HFFc6 (cell line): ENCODE data around the gene DUSP6. TPM values are rescaled to one million over a fixed set of nuclear protein-coding genes. Genes with fewer than 3 reads are reported as not detected.

ENCODE experiments used
- DNase-seq: peaks from one replicate; pipeline ENCODE4 v3.0.0-alpha.2; 2018
- H3K27ac Mint-ChIP-seq: 2 replicates; pipeline ENCODE4 v1.8.0; 2020; ENCODE audit warnings: mild to moderate bottlenecking, mixed read lengths
- H3K27me3 Mint-ChIP-seq: 2 replicates; pipeline ENCODE4 v1.8.0; 2021; ENCODE audit warnings: mild to moderate bottlenecking, moderate library complexity, mixed read lengths; ENCODE audit not compliant: insufficient read depth
- H3K36me3 Mint-ChIP-seq: 2 replicates; pipeline ENCODE4 v1.8.0; 2021; ENCODE audit warnings: low read depth, mixed read lengths
- H3K4me1 Mint-ChIP-seq: 2 replicates; pipeline ENCODE4 v1.8.0; 2020; ENCODE audit warnings: low read depth, mixed read lengths
- H3K4me3 Mint-ChIP-seq: 2 replicates; pipeline ENCODE4 v1.8.0; 2020; ENCODE audit warnings: mild to moderate bottlenecking, moderate library complexity, mixed read lengths
- H3K9me3 Mint-ChIP-seq: 2 replicates; pipeline ENCODE4 v1.8.0; 2020; ENCODE audit warnings: mild to moderate bottlenecking, mixed read lengths
- CTCF ChIP-seq: fragments of 200-600 bp; sonication (generic); IDR thresholded peaks from 2 replicates; pipeline ENCODE4 v1.5.0; 2021; ENCODE audit warnings: antibody characterized with exemption, mild to moderate bottlenecking
- total RNA-seq, 6 experiments: library from RNA; stranded (reverse); fragmentation: NEBNext Ultra II Directional; extraction: Animal tissue kit (Norgen Biotek cat#: 25700); gene quantifications; 2 replicates in 1 of 6; 3 replicates in 5 of 6; pipeline ENCODE4 v1.2.3, GENCODE V29; 2021

The DUSP6 gene
- total RNA-seq, 6 experiments from 2014 or later: 42.2 to 77.8 (median 46.2) TPM

- Mint-ChIP-seq H3K27me3 (no peaks in the 10 kb centered on the region; the same call in 1 of the 2 replicates), H3K4me3 (no peak overlapping the region), H3K27ac (no peak overlapping the region), H3K36me3 (no peaks in the 10 kb centered on the region), H3K9me3 (no peaks in the 10 kb centered on the region), H3K4me1 (peaks cover 21% of the 10 kb centered on the region)
- no peak for DNase-seq
- no peak for TF ChIP-seq CTCF
Observed at GRCh38 chr12:89306827-89307473, 45.4 kb downstream of the DUSP6 start.

- peaks cover 21% of the 10 kb centered on the region for H3K4me1 Mint-ChIP-seq
- H3K27ac Mint-ChIP-seq: no peak overlapping the region
- no peaks in the 10 kb centered on the region; the same call in 1 of the 2 replicates for H3K27me3 Mint-ChIP-seq
- no peaks in the 10 kb centered on the region for H3K36me3 Mint-ChIP-seq
- no peak for TF ChIP-seq CTCF
- no peak overlapping the region for H3K4me3 Mint-ChIP-seq
- no peaks in the 10 kb centered on the region for H3K9me3 Mint-ChIP-seq
- no peak for DNase-seq
Observed at GRCh38 chr12:89305373-89305772, 46.9 kb downstream of the DUSP6 start.

- Mint-ChIP-seq H3K4me3 (no peak overlapping the region), H3K4me1 (no peaks in the 10 kb centered on the region), H3K27me3 (no peaks in the 10 kb centered on the region), H3K27ac (no peak overlapping the region), H3K36me3 (no peaks in the 10 kb centered on the region), H3K9me3 (no peaks in the 10 kb centered on the region)
- no peak for DNase-seq
- no peak for TF ChIP-seq CTCF
Observed at GRCh38 chr12:89299931-89300330, 52.4 kb downstream of the DUSP6 start.

GRCh38 chr12:89299417-89299816 lies 52.9 kb downstream of the DUSP6 start:
- no peak overlapping the region for H3K4me3 Mint-ChIP-seq
- H3K9me3 Mint-ChIP-seq: no peaks in the 10 kb centered on the region
- H3K4me1 Mint-ChIP-seq: no peaks in the 10 kb centered on the region
- no peak for TF ChIP-seq CTCF
- no peaks in the 10 kb centered on the region for H3K36me3 Mint-ChIP-seq
- no peak overlapping the region for H3K27ac Mint-ChIP-seq
- no peak for DNase-seq
- H3K27me3 Mint-ChIP-seq: no peaks in the 10 kb centered on the region

Other genes with a start within 250 kb of the DUSP6 start
- gene GALNT4, start 172.3 kb upstream of the DUSP6 start, total RNA-seq: 1 to 10 TPM; 6.9 to 8.1 (median 7.4) TPM
- 10 to 100 TPM; 10.4 to 12.6 (median 11.1) TPM for gene POC1B, start 173.5 kb upstream of the DUSP6 start, total RNA-seq